GM18870 (cell line): ENCODE results near the gene RAP1GAP2.
"Not testable (repeated sequence)": the region's sequence is repeated elsewhere in the genome, so short reads cannot be mapped to it uniquely, and the experiment has no call there.

Experiments
- ATAC-seq: cut with Tn5 transposase; IDR thresholded peaks from one replicate; pipeline ENCODE4 v1.9.1; 2021; ENCODE audit warnings: moderate library complexity; ENCODE audit not compliant: unreplicated experiment

RAP1GAP2 gene

GRCh38 chr17:3015890-3016289 is 219.7 kb downstream of the RAP1GAP2 start:
- ATAC-seq: no peak

- ATAC-seq: no peak
Measured at GRCh38 chr17:3017936-3018335, 221.7 kb downstream of the RAP1GAP2 start.

GRCh38 chr17:3019761-3020160 is 223.5 kb downstream of the RAP1GAP2 start:
- ATAC-seq: no peak

- no peak for ATAC-seq
Measured at GRCh38 chr17:3020381-3020780, 224.1 kb downstream of the RAP1GAP2 start.

- no peak for ATAC-seq
Measured at GRCh38 chr17:3022197-3022596, 226.0 kb downstream of the RAP1GAP2 start.

GRCh38 chr17:3024346-3024745 is 228.1 kb downstream of the RAP1GAP2 start:
- no peak for ATAC-seq

- no peak for ATAC-seq
Measured at GRCh38 chr17:3025421-3026124, 229.3 kb downstream of the RAP1GAP2 start.

GRCh38 chr17:3026125-3026855 is 230.1 kb downstream of the RAP1GAP2 start:
- ATAC-seq: no peak

- no peak for ATAC-seq
Measured at GRCh38 chr17:3026856-3027751, 230.9 kb downstream of the RAP1GAP2 start.

- no peak for ATAC-seq
Measured at GRCh38 chr17:3027786-3028532, 231.7 kb downstream of the RAP1GAP2 start.

- no peak for ATAC-seq
Measured at GRCh38 chr17:3029213-3029913, 233.1 kb downstream of the RAP1GAP2 start.

GRCh38 chr17:3030096-3030495 is 233.9 kb downstream of the RAP1GAP2 start:
- no peak for ATAC-seq

- ATAC-seq: not testable (repeated sequence)
Measured at GRCh38 chr17:3030852-3031470, 234.7 kb downstream of the RAP1GAP2 start.

- no peak for ATAC-seq
Measured at GRCh38 chr17:3032258-3033247, 236.3 kb downstream of the RAP1GAP2 start.

GRCh38 chr17:3033248-3033640 is 237.0 kb downstream of the RAP1GAP2 start:
- no peak for ATAC-seq

- ATAC-seq: no peak
Measured at GRCh38 chr17:3033741-3034577, 237.7 kb downstream of the RAP1GAP2 start.

- ATAC-seq: no peak
Measured at GRCh38 chr17:3034578-3034920, 238.3 kb downstream of the RAP1GAP2 start.
